Measurements from ENCODE around the gene ITPR2.
"Not testable (repeated sequence)": the region's sequence is repeated elsewhere in the genome, so short reads cannot be mapped to it uniquely, and the experiment has no call there.

Gene ITPR2

DNA sequence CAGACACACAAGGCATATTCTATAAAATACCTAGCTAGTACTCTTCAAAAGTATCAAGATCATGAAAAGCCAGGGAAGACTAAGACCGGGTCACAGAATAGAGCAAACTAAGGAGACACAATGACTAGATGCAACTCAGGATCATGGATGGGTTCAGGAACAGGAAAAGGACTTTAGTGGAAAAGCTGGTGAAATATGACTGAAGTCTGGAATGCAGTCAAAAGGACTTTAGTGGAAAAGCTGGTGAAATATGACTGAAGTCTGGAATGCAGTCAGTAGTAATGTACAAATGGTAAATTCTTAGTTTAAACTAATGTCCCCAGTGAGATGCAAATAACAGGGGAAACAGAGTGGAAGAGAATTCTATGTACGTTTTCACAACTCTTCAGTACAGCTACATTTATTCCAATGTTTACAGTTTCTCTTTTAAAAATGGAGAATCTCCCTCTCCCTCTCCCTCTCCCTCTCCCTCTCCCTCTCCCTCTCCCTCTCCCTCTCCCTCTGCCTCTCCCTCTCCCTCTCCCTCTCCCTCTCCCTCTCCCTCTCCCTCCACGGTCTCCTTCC, 49.1 kb downstream of the ITPR2 start:
- not testable (repeated sequence) for DNase-seq

- DNase-seq = no peak
Observed at GRCh38 chr12:26783131-26783526, 49.9 kb downstream of the ITPR2 start.

DNA sequence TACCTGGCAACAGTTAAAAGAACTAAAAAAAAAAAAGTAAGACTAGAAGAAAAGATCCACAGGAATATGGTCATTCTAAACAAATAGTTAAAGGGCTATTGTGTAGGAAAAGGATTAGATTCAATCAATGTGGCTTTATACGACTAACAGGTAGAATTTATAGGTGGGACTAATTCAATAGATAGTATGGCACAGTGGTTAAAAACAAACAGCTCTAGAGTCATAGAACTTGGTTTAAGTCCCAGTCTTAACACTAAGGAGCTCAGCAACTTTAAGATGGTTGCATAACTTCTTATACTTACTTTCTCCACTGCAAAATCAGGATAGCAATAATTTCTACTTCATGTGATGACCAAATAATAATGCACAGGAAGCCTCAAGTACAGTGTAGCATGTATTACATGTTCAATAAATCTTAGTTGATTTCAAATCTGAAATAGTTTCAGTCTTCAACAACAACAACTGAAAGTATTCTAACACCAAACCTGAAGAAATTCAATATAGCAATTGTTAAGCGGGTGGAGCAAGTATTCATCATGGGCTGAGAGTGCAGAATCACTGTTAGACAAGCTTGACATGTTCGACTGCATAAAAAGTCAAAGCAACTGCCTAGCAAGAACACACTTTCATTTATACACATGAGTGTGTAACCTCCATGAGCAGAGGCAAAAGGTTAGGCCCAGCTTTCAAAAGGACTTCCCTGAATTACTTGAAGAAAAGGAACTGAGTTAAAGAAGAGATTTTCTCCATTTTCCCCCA, 50.4 kb downstream of the ITPR2 start:
- DNase-seq = no peak

GRCh38 chr12:26780656-26781055, 52.3 kb downstream of the ITPR2 start:
- not testable (repeated sequence) for DNase-seq

GRCh38 chr12:26778173-26778775, 54.7 kb downstream of the ITPR2 start:
- not testable (repeated sequence) for DNase-seq

- no peak for DNase-seq
Observed at GRCh38 chr12:26777236-26777635, 55.8 kb downstream of the ITPR2 start.

- not testable (repeated sequence) for DNase-seq
Observed at GRCh38 chr12:26775991-26776390, 57.0 kb downstream of the ITPR2 start.

DNA sequence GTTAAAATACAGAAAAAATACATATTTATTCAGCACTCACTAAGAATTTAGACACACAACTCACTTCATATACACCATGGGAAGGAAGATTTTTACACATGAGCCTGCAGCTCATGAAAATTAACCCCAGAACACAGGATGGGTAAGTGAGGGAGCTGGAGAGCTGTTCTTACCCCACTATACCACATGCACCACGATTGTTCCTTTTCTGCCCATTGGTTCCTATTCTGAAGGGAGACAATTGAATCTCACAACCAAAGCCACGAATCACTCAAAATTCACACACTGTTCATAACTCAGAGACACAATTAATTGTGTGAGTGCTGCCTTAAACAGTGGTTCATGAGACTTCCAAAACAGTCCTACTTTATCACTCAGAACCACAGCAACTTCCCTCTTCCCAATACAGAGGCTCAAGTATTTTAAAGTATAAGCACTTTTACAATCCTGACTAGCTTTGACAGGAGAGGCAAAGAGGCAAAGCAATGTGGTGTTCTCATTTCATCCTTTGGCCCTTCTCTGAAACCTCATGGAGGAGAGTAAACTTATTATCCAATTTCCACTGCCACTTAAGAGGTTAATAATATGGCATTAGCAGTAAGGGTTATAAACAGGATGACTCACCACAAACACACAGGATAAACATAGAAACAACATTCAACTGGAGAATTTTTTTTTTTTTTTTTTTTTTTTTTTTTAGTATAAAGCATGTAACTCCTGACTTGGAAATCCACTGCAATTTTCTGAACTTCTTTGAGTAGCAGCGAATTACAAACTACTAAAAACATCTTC, 59.5 kb downstream of the ITPR2 start:
- DNase-seq = peak; percentile 9

DNA sequence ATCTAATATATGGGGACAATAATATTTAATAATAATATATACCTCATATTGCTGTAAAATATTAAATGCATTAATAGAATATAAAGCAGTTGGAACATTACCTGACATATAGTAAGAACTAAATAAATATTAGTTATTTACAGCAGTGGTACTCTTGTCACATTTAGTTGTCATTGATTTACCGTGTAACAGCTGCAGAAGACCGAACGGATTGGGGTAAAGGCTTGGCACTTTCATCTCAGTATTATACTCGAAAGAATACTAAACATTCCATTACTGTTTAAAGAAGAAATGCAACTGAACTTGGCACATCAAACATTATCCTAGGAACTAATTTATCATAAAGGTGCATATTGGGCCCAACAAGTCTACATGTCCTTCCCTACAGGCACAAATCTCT, 61.1 kb downstream of the ITPR2 start:
- no peak for DNase-seq

DNA sequence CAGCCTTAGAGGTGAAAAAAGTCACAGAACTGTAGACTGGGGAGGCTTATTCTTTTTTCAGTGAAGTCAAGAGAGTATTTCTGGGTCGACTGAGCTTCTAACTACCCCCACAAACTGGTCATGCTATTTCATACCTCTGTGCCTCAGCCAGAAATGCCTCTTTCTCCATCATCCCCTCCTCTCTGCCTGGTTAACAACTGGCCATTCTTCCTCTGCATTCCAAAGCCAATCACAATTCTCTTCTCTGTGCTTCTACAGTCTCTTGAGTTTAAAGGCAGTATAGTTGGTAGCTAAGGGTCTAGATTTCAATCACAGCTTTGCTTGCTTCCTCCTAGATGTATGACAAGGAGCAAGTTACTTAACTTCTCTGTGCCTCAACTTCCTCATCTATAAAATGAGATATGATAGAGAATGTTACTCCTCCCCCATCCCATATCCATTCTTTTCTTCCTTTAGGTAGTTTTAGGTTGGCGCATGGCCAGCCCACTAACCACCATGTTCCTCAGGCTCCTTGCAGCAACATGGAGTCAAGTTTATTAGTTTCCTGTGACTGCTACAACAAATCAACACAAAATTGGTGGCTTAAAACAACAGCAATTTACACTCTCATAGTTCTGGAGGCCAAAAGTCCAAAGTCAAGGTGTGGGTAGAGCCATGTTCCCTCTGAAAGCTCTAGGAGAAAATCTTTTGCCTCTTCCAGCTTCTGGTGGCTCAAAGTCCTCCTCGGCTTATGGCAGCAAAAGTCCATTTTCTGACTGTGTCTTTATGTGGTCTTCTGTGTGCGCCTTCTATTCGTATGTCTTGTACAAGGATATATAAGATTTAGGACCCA, 62.5 kb downstream of the ITPR2 start:
- no peak for DNase-seq

- no peak for DNase-seq
Observed at GRCh38 chr12:26769611-26770010, 63.4 kb downstream of the ITPR2 start.

DNA sequence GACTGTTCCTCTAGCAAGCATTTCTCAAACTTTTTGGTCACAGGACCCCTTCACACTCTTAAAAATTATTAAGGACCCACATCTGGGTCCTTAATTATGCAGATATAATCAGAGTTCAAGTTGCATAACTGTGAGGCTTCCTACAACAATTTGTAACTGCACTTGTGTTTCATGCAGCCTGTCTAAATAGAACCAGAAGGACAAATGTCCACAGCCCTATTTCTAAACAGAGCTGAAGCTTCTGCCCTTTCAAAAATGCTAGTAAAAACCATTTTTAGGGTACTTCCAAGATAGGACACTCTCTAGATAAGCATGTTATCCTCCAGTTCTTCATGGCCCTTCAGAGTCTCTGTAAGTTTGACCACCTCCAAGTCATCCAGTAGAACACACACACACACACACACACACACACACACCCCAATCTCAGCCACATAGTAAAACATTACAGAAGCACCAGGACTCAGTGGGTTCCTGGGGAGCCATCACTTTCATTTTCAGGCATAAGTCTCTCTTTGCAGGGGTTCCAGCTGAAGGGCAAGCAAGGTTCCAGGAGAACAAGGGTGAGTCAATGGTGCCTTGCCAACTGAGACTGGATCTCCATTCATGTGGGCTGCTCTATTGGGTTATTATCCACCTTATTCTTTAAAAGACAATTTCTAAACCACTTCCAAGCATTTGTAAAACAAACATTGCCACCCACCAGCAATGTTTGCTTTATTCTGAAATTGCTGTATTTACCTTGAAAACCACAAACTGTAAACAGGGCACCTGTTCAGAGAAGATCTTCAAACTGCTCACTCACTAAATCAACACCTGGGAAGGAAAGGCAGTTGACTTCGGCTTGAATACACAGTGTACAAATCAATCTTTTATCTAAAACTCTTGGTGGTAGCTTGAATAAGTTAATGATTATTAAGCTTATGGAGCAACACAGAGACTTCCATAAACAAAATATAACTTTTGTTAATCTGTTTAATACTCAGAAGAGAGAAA, 64.1 kb downstream of the ITPR2 start:
- peak; percentile 75 for DNase-seq

GRCh38 chr12:26767865-26768264, 65.1 kb downstream of the ITPR2 start:
- DNase-seq = no peak

GRCh38 chr12:26767116-26767515, 65.9 kb downstream of the ITPR2 start:
- peak; percentile 16 for DNase-seq

DNA sequence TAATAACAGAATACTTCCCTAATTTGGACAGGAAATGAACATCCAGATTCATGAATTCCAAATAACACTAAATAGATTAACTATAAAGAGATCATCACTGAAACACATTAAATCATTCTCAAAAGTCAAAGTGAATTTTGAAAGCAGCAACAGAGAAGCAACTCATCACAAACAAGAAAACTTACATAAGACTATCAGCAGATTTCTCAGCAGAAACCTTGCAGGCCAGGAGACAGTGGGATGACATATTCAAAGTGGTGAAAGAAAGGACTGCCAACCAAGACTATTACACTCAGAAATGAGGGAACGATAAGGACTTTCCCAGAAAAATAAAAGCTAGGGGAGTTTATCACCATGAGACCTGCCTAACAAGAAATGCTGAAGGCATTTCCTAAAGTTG, 70.8 kb downstream of the ITPR2 start:
- DNase-seq = no peak

DNA sequence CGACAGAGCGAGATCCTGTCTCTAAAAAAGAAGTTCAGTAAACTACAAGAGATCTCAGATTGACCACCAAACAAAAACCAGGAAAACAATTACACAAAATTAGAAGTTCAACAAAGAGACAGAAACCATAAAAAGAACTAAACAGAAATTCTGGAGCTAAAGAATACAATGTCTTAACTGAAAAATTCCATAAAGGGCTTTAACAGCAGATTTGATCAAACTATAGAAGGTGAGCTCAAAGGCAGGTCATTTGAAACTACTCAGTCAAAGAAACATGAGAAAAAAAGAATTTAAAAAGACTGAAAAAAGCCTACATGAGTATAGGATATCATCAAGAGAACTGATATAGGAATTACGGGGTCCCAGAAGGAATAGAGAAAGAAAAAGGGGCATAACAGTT, 71.2 kb downstream of the ITPR2 start:
- no peak for DNase-seq

- DNase-seq = no peak
Observed at GRCh38 chr12:26760657-26761293, 72.2 kb downstream of the ITPR2 start.

- not testable (repeated sequence) for DNase-seq
Observed at GRCh38 chr12:26755362-26755761, 77.6 kb downstream of the ITPR2 start.

DNA sequence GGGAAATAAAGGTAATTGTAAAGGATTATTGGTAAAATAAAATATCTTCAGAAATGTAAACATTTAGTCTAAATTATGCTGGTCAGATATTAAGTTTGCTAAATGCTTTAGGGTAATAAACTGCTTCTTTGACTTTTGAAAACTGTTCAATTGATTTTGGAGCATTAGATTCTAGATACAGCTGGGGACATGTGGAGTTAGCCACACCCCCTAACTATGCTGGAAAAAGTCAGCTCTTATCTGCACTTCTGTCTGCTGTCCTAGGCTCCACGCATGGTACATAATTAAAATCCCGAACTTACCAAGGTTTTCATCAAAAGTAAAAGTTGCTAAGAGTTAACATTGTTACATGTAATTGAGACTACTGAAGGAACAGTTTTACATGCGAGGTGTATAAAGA, 78.8 kb downstream of the ITPR2 start:
- no peak for DNase-seq

- no peak for DNase-seq
Observed at GRCh38 chr12:26751179-26751578, 81.8 kb downstream of the ITPR2 start.
